Liver (tissue), 3 donors: ENCODE data around the gene BRI3BP.

Source experiments
- GABPA ChIP-seq, 2 donors: IDR thresholded peaks in 1 of 2; conservative IDR thresholded peaks in 1 of 2; 2 replicates each; pipeline ENCODE4 v1.6.1; 2016; ENCODE audit warnings: antibody characterized with exemption in 2 of 2, mild to moderate bottlenecking in 1 of 2, moderate library complexity in 1 of 2
- TAF1 ChIP-seq: conservative IDR thresholded peaks from 2 replicates; pipeline ENCODE4 v1.6.1; 2016; ENCODE audit warnings: antibody characterized with exemption, mild to moderate bottlenecking
- TF ChIP-seq, protein P1 (sequence below): fragments of 150-350 bp; IDR thresholded peaks from 2 replicates; pipeline ENCODE4 v1.5.1; 2017; ENCODE audit warnings: improper control_type of control experiment, low read depth, low read length; ENCODE audit not compliant: missing input control
- TF ChIP-seq, protein P2 (sequence below): IDR thresholded peaks from 2 replicates; pipeline ENCODE4 v1.6.1; 2016; ENCODE audit warnings: antibody characterized with exemption
- TF ChIP-seq, protein P3 (sequence below): IDR thresholded peaks from 2 replicates; pipeline ENCODE4 v1.6.1; 2016; ENCODE audit warnings: antibody characterized with exemption
- TF ChIP-seq, protein P4 (sequence below): IDR thresholded peaks from 2 replicates; pipeline ENCODE4 v1.6.1; 2016; ENCODE audit warnings: antibody characterized with exemption
- donor health status: healthy.
- donor health status: healthy.

DNA sequence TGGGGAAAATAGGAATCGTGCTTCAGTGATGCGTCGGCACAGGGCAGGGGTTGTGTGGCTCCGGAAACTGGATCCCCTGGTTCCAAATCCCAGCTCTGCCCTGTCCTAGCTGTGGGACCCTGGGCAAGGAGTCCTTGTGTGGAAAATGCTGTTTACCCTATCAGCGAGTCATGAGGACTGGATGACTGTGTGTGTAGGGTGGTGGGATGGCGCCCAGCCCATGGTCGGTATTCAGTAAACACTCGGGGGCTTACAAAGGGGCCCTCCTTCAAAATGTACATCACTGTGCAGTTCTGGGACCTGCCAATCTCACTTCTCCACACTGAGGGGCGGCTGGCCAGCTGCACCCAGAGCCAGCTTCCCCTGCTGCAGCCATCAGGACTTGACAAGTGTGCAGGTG is 24.4 kb downstream of the BRI3BP start:
- TF ChIP-seq, protein P1, sequence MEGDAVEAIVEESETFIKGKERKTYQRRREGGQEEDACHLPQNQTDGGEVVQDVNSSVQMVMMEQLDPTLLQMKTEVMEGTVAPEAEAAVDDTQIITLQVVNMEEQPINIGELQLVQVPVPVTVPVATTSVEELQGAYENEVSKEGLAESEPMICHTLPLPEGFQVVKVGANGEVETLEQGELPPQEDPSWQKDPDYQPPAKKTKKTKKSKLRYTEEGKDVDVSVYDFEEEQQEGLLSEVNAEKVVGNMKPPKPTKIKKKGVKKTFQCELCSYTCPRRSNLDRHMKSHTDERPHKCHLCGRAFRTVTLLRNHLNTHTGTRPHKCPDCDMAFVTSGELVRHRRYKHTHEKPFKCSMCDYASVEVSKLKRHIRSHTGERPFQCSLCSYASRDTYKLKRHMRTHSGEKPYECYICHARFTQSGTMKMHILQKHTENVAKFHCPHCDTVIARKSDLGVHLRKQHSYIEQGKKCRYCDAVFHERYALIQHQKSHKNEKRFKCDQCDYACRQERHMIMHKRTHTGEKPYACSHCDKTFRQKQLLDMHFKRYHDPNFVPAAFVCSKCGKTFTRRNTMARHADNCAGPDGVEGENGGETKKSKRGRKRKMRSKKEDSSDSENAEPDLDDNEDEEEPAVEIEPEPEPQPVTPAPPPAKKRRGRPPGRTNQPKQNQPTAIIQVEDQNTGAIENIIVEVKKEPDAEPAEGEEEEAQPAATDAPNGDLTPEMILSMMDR = no peak
- TF ChIP-seq, protein P2, sequence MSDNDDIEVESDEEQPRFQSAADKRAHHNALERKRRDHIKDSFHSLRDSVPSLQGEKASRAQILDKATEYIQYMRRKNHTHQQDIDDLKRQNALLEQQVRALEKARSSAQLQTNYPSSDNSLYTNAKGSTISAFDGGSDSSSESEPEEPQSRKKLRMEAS = no peak
- TF ChIP-seq TAF1 (no peak), GABPA (IDR thresholded peaks at IDR 0.05 in 1 of 2, conservative IDR thresholded peaks at IDR 0.05 in 1 of 2) (no peak)
- TF ChIP-seq, protein P3, sequence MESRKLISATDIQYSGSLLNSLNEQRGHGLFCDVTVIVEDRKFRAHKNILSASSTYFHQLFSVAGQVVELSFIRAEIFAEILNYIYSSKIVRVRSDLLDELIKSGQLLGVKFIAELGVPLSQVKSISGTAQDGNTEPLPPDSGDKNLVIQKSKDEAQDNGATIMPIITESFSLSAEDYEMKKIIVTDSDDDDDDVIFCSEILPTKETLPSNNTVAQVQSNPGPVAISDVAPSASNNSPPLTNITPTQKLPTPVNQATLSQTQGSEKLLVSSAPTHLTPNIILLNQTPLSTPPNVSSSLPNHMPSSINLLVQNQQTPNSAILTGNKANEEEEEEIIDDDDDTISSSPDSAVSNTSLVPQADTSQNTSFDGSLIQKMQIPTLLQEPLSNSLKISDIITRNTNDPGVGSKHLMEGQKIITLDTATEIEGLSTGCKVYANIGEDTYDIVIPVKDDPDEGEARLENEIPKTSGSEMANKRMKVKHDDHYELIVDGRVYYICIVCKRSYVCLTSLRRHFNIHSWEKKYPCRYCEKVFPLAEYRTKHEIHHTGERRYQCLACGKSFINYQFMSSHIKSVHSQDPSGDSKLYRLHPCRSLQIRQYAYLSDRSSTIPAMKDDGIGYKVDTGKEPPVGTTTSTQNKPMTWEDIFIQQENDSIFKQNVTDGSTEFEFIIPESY = no peak
- TF ChIP-seq, protein P4, sequence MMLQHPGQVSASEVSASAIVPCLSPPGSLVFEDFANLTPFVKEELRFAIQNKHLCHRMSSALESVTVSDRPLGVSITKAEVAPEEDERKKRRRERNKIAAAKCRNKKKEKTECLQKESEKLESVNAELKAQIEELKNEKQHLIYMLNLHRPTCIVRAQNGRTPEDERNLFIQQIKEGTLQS = no peak
